GM19397 (cell line): Measurements from ENCODE around the gene ZNF296.
"Not testable (repeated sequence)": the region's sequence is repeated elsewhere in the genome, so short reads cannot be mapped to it uniquely, and the experiment has no call there.

Experiments
- ATAC-seq: cut with Tn5 transposase; IDR thresholded peaks from one replicate; pipeline ENCODE4 v1.9.1; 2021; ENCODE audit warnings: mild to moderate bottlenecking, moderate library complexity; ENCODE audit not compliant: unreplicated experiment

The ZNF296 gene

DNA sequence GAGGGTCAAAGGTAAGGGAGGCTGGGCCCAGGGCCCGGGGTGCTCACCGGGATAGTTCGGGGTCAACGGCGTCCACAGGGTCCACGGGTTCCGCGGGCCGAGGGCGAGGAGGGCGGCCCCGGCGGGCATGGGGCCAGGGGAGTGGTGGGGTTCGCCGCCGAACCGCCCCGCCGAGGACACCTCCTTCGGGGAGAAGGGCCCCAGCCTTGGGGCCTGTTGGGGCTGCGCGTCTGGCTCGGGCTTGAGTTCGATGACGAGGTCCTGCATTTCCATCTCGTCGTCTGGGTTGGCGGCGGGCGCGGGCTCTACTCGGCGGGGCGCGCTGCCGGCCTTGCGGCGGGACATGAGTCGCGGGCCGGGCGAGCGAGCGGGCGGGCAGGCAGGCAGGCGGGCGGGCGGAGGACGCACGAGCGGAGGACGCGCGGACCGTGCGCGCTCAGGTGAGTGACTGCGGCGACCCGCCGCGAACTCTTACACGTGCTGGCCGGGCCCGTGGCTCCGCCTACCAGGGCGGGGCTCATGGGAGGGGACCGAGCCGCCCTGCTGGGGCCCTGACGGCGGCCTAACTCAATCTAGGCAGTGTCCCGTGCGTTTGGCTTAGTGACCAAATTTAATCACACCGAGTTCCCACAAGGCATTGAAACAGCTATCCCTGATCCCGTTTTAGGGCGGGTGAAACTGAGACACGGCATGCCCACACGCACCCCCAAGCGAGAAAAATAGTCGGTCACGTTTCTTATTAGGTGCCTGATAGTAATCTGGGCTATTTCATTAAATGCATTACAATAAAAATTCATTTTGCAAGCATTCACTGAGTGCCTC, at the start of gene ZNF296:
TSS of gene ZNF296 (minus strand) at position 450 of the 822 bp plus-strand sequence. CDS start at position 345, 105 bp downstream.
- peak; percentile 44 for ATAC-seq

GRCh38 chr19:45125360-45125759, 49.1 kb upstream of the ZNF296 start:
- ATAC-seq, result no peak

GRCh38 chr19:45124021-45124420, 47.7 kb upstream of the ZNF296 start:
- no peak for ATAC-seq

- ATAC-seq, result no peak
Observed at GRCh38 chr19:45123440-45123850, 47.2 kb upstream of the ZNF296 start.

DNA sequence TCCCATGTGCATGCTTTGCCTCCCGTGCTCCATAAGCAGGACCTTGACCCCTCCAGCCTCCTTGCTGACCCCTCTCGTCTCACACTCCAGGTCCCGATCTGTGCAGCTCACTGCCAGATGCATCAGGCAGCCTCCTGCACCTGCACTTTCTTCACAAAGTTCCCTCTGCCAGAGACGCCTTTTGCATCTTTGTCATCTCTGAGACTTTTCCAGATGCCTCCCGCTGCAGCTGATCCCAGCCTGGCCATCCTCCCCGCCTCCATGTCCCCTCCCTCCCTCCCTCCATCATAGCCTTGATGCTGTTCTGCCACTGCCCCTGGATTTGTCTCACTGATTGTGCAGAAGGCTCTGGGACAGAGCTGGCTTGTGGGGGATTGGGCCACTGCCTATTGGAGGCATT, 46.6 kb upstream of the ZNF296 start:
- no peak for ATAC-seq

- ATAC-seq, result no peak
Observed at GRCh38 chr19:45121827-45122345, 45.6 kb upstream of the ZNF296 start.

DNA sequence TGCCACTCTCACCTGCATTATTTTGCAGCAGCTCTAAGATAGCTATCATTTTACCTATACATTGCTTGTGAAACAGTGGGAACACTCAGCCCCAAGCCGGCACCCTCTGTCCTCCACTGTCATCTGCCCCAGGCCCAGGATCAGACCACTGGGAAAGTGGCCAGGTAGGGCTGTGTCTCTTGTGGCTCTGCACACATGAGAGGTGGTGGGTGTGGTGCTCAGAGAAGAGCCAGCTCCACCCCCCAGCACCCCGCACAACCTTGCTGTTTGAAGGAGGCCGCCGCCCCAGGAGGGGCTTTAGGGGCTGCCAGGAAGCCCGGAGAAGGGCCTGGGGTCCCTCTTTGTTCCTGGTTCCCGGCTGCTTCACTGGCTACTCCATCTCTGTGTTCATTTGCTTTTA, 43.3 kb upstream of the ZNF296 start:
- no peak for ATAC-seq

DNA sequence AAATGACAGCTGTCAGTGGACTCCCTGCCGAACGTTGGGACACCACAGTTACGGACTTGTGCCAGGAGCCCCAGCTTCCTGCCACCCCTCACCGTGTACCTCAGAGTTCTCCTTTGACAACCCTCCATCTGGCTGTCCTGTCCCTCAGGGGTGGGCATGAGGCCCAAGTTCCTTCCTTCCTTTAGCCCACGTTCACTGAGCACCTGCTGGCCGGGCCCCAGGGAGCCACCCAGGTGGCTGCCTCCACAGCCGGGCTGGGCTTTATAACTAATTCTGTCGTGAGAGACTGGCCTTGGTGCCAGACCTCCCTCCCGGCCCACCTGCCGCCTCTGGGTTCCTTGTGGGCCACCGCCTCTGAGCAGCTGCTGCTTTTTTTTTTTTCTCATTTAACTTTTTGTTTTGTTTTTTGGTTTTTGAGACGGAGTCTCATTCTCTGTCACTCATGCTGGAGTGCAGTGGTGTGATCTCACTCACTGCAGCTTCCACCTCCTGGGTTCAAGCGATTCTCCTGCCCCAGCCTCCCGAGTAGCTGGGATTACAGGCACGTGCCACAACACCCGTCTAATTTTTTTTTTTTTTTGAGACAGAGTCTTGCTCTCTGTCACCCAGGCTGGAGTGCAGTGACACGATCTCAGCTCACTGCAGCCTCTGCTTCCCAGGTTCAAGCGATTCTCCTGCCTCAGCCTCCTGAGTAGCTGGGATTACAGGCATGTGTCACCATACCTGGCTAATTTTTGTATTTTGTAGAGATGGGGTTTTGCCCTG, 42.5 kb upstream of the ZNF296 start:
- not testable (repeated sequence) for ATAC-seq

DNA sequence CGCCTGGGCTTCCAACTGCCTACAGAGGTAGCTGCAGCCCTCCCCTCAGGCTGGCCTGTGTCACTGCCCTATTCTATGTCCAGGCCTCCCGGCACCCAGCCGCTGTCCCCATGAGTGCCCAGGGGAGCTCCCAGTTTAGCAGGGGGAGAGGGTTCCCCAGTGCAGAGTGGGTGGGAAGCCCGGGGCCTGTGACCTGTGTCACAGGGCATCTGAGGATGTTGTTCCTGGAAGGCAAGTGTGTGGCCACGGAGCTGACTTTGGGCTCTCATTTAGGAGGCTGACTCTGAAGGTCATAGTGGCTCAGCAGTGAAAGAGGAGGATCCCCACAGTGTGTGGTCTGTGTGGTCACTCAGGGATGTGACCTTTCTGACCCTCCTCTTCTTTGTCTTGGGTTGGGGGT, 41.8 kb upstream of the ZNF296 start:
- no peak for ATAC-seq

- no peak for ATAC-seq
Observed at GRCh38 chr19:45117671-45118070, 41.4 kb upstream of the ZNF296 start.

GRCh38 chr19:45117167-45117594, 40.9 kb upstream of the ZNF296 start:
- ATAC-seq, result no peak

DNA sequence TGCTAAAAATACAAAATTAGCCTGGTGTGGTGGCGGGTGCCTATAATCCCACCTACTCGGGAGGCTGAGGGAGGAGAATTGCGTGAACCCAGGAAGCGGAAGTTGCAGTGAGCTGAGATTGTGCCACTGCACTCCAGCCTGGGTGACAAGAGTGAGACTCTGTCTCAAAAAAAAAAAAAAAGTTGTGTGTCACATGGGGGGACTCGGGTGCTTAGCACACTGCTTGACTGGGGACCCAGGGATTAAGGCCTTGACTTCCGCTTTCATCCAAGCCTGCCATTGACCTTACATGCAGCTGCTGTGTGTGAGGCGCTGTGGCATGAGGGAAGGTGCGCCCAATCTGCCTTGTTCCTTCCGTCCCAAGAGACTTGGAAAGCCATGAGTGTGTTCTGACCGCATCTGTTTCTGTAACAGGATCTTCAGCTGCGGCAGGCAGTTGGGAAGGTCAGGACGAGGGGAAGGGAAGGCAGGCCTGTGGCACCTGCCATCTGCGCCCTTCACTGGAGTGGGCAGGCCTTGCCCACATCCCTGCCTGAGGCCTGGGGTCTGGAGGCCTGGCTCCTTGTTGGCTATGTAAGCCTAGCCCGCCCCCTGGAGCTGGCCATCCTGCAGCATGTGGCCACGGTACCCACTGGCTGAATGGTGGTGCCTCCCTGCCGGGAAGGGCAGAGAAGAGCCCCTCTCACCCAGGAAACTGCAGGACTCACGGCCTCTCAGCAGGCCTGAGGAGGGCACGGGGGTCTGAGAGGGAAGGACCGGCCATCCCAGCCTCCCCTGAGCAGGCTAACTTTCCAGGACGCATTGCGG, 39.7 kb upstream of the ZNF296 start:
- no peak for ATAC-seq

DNA sequence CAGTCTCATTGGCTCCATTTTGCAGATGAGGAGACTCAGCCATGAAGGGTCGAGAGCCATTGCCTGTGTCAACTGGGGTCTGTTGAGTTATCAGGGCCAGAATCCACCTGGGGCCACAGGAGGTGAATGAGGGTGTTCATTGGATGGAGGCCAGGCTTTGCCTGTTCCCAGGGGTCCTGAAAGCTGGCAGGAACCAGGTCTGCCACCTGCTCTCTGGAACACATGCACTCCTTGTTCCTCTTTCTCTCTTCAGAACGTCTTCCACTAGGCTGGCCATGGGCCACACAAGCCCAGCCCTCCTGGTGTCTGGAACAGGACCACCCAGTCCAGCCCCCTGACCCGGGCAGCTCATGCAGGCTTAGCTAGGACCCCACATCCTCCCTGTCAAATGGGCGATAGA, 37.8 kb upstream of the ZNF296 start:
- ATAC-seq, result no peak

DNA sequence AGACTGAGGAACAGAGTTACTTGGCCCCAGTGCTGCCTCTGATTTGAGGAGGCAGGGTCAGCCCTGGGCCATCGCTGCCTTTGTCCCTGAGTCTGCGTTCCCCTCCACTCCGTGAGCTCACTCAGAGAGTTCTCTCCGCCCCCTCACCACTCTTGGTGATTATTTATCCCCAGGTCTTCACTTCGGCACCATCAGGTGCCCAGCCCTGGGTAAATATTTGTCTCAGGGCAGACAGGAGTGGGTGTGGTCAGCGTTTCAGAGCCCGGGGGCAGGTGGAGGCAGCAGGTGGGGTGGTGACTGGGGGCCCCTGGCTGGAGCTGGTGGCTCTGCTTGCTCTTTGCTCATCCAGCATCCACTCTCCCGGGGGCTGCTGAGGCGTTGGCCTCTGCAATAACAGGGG, 37.4 kb upstream of the ZNF296 start:
- no peak for ATAC-seq

DNA sequence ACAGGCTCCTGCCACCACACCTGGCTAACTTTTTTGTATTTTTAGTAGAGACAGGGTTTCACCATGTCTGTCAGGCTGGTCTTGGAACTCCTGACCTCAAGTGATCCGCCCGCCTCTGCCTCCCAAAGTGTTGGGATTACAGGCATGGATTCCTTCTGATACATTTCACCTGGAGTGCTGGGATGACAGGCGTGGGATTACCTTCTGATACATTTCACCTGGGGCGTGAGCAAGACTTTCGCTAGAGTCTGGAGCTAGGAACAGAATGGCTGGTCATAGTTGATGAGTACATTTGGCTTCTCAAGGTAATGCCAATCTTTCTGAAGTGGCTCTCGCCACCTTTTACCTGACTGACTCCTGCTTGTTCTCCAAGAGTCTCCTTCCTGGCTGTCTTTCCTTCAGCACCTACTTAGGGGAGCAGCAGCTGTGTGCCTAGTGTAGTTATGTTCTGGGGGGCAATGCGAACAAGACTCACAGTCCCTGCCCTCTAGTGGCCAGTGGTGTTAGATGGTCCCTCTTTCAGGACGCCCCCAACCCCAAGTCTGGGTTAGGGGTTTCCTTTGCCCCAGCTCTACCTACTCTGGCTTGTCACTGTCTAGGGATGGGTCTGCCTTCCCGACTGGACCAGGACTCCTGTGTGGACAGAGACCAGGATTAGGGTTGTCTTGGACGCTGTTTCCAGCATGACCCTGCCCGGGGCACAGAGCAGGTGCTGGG, 36.0 kb upstream of the ZNF296 start:
- ATAC-seq, result no peak

DNA sequence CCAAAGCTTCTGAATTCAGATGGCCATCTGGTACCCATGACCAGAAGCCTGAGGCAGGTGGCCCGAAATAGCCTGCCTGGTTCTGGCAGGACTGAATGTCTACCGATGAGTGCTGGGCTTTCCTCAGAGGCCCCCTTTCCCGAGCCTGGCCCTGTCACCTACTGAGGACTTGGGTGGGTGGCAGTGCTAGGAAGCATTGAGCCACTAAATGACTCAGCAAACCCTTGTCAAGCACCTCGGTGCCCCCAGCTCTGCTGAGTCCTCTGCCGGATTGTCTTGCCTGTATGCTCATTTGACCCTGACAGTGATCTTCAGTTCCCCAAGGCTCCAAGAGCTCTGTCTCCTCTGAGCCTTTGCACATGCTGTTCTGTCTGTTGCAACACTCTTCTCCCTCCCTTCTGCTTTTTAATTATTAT, 34.6 kb upstream of the ZNF296 start:
- ATAC-seq, result no peak

- no peak for ATAC-seq
Observed at GRCh38 chr19:45107621-45108150, 31.4 kb upstream of the ZNF296 start.

DNA sequence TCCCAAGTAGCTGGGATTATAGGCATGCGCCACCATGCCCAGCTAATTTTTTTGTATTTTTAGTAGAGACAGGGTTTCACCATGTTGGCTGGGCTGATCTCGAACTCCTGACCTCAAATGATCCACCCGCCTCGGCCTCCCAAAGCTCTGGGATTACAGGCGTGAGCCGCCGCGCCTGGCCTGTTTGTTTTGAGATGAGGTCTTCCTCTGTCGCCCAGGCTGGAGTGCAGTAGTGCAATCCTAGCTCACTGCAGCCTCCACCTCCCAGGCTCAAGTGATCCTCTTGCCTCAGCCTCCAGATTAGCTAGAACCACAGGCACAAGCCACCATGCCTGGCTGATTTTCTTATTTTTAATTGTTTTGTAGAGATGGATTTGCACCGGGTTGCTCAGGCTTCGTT, 30.1 kb upstream of the ZNF296 start:
- not testable (repeated sequence) for ATAC-seq

DNA sequence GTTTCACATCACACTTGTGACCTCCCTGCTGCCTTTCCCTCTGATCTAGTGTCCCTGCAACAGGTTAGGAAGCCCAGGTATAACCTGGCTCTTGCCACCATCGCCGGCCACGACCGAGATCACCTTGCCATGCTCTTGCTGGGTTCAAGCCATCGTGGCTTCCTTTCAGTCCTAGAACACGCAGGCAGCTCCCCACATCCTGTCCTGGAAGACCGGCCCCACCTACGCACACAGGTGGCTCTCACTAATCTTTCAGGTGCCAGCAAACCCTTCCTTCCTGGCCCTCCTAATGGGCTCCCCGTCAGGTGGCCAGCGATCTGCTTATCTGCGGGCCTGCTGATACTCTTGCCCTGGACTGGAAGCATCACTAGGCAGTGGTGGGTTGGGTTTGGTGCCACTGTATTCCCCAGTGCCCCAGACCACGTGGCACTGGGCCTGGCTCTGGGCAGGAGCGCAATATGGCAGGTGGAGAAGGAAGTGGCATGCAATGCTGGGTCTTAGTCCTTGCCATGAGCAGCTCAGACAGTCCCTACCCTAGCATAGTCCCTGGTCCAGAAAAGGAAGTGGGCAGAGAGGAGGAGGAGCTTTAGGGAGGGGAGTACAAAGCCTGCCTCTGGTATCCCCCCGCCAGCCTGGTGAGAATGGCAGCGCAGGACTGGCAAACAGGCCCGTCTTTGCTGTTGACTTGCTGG, 28.5 kb upstream of the ZNF296 start:
- no peak for ATAC-seq
